Measurements from ENCODE around the gene CYP11A1.
"Not testable (repeated sequence)": the region's sequence is repeated elsewhere in the genome, so short reads cannot be mapped to it uniquely, and the experiment has no call there.

GRCh38 chr15:74390049-74390646, 22.7 kb upstream of the CYP11A1 start:
- TF ChIP-seq CTCF, POLR2A, POLR2AphosphoS5, EP300 (IDR thresholded peaks at IDR 0.05): not testable (repeated sequence)

All from suprapubic skin (tissue), 4 donors.